Activated CD8-positive, alpha-beta T cell treated with anti-CD3 and anti-CD28 coated beads for 36 hours (primary cell): Measurements from ENCODE around the gene SATB1. TPM values are rescaled to one million over a fixed set of nuclear protein-coding genes. Genes with fewer than 3 reads are reported as not detected.

Experiments used
- ATAC-seq: fragments of 200-7000 bp; cut with Tn5 transposase; one replicate; pipeline ENCODE4 v1.10.0; 2021; ENCODE audit warnings: mild to moderate bottlenecking, moderate library complexity
- CTCF ChIA-PET: fragments of 350-600 bp; sonication (Branson Sonifier 250); formaldehyde crosslinking; loops from one replicate; lab custom pipeline; 2021; ENCODE audit warnings: antibody characterized with exemption; lab: Charles Lee
- POLR2A ChIA-PET: fragments of 350-600 bp; sonication (Branson Sonifier 250); formaldehyde crosslinking; loops from one replicate; lab custom pipeline; 2021; ENCODE audit warnings: antibody characterized with exemption; lab: Charles Lee
- DNase-seq: peaks from one replicate; pipeline ENCODE4 v3.0.0-alpha.2; 2020
- H3K27ac Mint-ChIP-seq: one replicate; pipeline ENCODE4 v1.8.0; 2021; ENCODE audit warnings: mild to moderate bottlenecking, mixed read lengths
- H3K27me3 Mint-ChIP-seq: one replicate; pipeline ENCODE4 v1.8.0; 2021; ENCODE audit warnings: mixed read lengths
- H3K36me3 Mint-ChIP-seq: one replicate; pipeline ENCODE4 v1.8.0; 2021; ENCODE audit warnings: low read depth, mixed read lengths
- H3K4me1 Mint-ChIP-seq: one replicate; pipeline ENCODE4 v1.8.0; 2021; ENCODE audit warnings: low read depth, mixed read lengths
- H3K4me3 Mint-ChIP-seq: one replicate; pipeline ENCODE4 v1.8.0; 2021; ENCODE audit warnings: mild to moderate bottlenecking, moderate library complexity, mixed read lengths
- H3K9me3 Mint-ChIP-seq: one replicate; pipeline ENCODE4 v1.8.0; 2021; ENCODE audit warnings: mixed read lengths
- CTCF ChIP-seq: fragments of 200-600 bp; IDR thresholded peaks from one replicate; pipeline ENCODE4 v1.8.0; 2022; ENCODE audit warnings: antibody characterized with exemption, mild to moderate bottlenecking
- intact Hi-C: fragments of 100-400 bp; cut with micrococcal nuclease; formaldehyde crosslinking; loops from one replicate; pipeline ENCODE4 v1.10.0; 2022
- total RNA-seq, 2 experiments: library from RNA; stranded (reverse); gene quantifications; one replicate each; pipeline ENCODE4 v1.2.3, GENCODE V29; 2021

SATB1 gene
- total RNA-seq, 2 experiments from 2014 or later = 208 to 213 TPM

DNA sequence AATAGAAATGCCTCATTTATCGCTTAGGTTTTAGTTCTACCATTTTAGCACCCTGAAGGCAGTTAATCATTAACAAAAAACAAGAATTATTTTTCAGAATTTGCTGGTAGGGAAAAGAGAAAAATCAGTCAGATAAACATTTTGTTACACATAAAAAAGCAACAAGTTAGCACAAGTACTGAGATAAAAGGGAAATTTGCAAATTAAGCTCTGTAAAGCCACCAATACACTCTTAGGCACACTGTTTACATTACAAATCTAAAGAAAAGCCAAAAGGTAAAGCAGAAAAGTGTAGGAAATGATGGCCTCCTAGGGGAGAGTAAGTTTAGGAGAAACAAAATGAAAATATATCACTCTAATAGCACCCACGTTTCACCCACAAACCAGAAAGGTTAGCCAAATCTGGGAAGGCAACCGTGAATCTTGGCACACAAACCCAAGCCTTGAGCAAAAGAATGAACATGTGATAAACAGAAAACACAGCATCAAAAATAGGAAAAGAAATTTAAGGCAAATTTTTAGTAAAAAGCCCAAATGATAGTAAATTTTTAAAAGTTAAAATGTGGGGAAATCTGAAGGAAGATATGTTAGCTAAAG, 1.6 kb upstream of the SATB1 start:
- Mint-ChIP-seq H3K4me3 (peak overlapping the region; percentile 90), H3K4me1 (peaks cover 71% of the 10 kb centered on the region), H3K36me3 (peaks cover 75% of the 10 kb centered on the region), H3K27me3 (no peaks in the 10 kb centered on the region), H3K9me3 (no peaks in the 10 kb centered on the region), H3K27ac (peak overlapping the region; percentile 89)
- intact Hi-C loops = no loop called here
- TF ChIP-seq CTCF = no peak
- no peak for DNase-seq
- ATAC-seq = no peak
- CTCF ChIA-PET = interaction anchor here (1.7 kb wide), 1 partner anchor 11 kb away, joined by 8 read pairs; no protein-coding TSS in a partner anchor
- POLR2A ChIA-PET = interaction anchor here (0.6 to 11.1 kb wide), 4 partner anchors 9 to 37 kb away, joined by 3 to 271 read pairs (median 14); no protein-coding TSS in a partner anchor

GRCh38 chr3:18425641-18426257, 610 bp upstream of the SATB1 start:
- peaks cover 68% of the 10 kb centered on the region for H3K4me1 Mint-ChIP-seq
- DNase-seq = peak; percentile 84
- intact Hi-C loops = loop anchor here (2.0 kb wide), 1 partner anchor 17 kb away; no protein-coding TSS in a partner anchor

GRCh38 chr3:18424213-18424728, 868 bp downstream of the SATB1 start:
- H3K9me3 Mint-ChIP-seq = no peaks in the 10 kb centered on the region
- intact Hi-C loops = loop anchor here (2.0 to 5.0 kb wide), 2 partner anchors 19 to 318 kb away; no protein-coding TSS in a partner anchor
- peaks cover 70% of the 10 kb centered on the region for H3K4me1 Mint-ChIP-seq
- POLR2A ChIA-PET = interaction anchor here (0.6 to 13.2 kb wide), 8 partner anchors 10 to 318 kb away, joined by 3 to 330 read pairs (median 6); no protein-coding TSS in a partner anchor
- CTCF ChIA-PET = interaction anchor here (0.6 kb wide), 1 partner anchor 11 kb away, joined by 3 read pairs; no protein-coding TSS in a partner anchor
- H3K27ac Mint-ChIP-seq = peak overlapping the region; percentile 97
- ATAC-seq (no peak), DNase-seq (peak; percentile 36)
- no peak for TF ChIP-seq CTCF
- peak overlapping the region; percentile 90 for H3K4me3 Mint-ChIP-seq
- peaks cover 76% of the 10 kb centered on the region for H3K36me3 Mint-ChIP-seq
- no peaks in the 10 kb centered on the region for H3K27me3 Mint-ChIP-seq

More at GRCh38 chr3:18425641-18426257, 610 bp upstream of the SATB1 start:
- no peaks in the 10 kb centered on the region for H3K9me3 Mint-ChIP-seq
- TF ChIP-seq CTCF = no peak
- CTCF ChIA-PET = interaction anchor here (1.2 kb wide), 1 partner anchor 333 kb away, joined by 3 read pairs; no protein-coding TSS in a partner anchor
- ATAC-seq = peak; percentile 53
- peak overlapping the region; percentile 97 for H3K27ac Mint-ChIP-seq
- peak overlapping the region; percentile 90 for H3K4me3 Mint-ChIP-seq
- H3K36me3 Mint-ChIP-seq = peaks cover 73% of the 10 kb centered on the region
- no peaks in the 10 kb centered on the region for H3K27me3 Mint-ChIP-seq
- POLR2A ChIA-PET = interaction anchor here (0.6 to 13.2 kb wide), 8 partner anchors 8 to 332 kb away, joined by 3 to 330 read pairs (median 6); no protein-coding TSS in a partner anchor

GRCh38 chr3:18423401-18424212, 1.5 kb downstream of the SATB1 start:
- peak overlapping the region; percentile 90 for H3K4me3 Mint-ChIP-seq
- peak; percentile 41 for ATAC-seq
- peaks cover 76% of the 10 kb centered on the region for H3K36me3 Mint-ChIP-seq
- CTCF ChIA-PET = interaction anchor here (0.6 to 1.1 kb wide), 3 partner anchors 9 to 12 kb away, joined by 3 read pairs; no protein-coding TSS in a partner anchor
- intact Hi-C loops = loop anchor here (2.0 to 5.0 kb wide), 2 partner anchors 19 to 319 kb away; no protein-coding TSS in a partner anchor
- DNase-seq = peak; percentile 81
- POLR2A ChIA-PET = interaction anchor here (0.6 to 13.2 kb wide), 19 partner anchors 10 to 343 kb away, joined by 3 to 330 read pairs (median 4); no protein-coding TSS in a partner anchor
- no peak for TF ChIP-seq CTCF
- H3K27me3 Mint-ChIP-seq = no peaks in the 10 kb centered on the region
- no peaks in the 10 kb centered on the region for H3K9me3 Mint-ChIP-seq
- H3K27ac Mint-ChIP-seq = peak overlapping the region; percentile 97
- H3K4me1 Mint-ChIP-seq = peaks cover 70% of the 10 kb centered on the region
